D721Med (cell line): Measurements from ENCODE around the gene TBCB.
"Not testable (repeated sequence)": the region's sequence is repeated elsewhere in the genome, so short reads cannot be mapped to it uniquely, and the experiment has no call there.

ENCODE experiments used
- DNase-seq: peaks from one replicate; pipeline ENCODE4 v3.0.0; 2011; ENCODE audit warnings: low spot score; ENCODE audit not compliant: insufficient read length
- FAIRE-seq: peaks from 2 replicates; lab custom pipeline; 2011; peaks lifted over from hg19 to GRCh38; lab: Jason Lieb, UNC
- CTCF ChIP-seq: IDR thresholded peaks from 2 replicates; pipeline ENCODE4 v1.5.1; 2012; ENCODE audit warnings: mild to moderate bottlenecking, control low read depth; ENCODE audit not compliant: insufficient read depth; ENCODE audit errors: missing control alignments

TBCB gene

GRCh38 chr19:36115453-36116343 is at the start of gene TBCB:
TSS of gene TBCB (plus strand) at chr19:36115468. CDS start at chr19:36115561, 93 bp downstream.
- no peak for TF ChIP-seq CTCF
- DNase-seq (peak; percentile 59), FAIRE-seq (no peak)

GRCh38 chr19:36067681-36068080 is 47.6 kb upstream of the TBCB start:
- DNase-seq (no peak), FAIRE-seq (no peak)

GRCh38 chr19:36068810-36069499 is 46.3 kb upstream of the TBCB start:
- not testable (repeated sequence) for FAIRE-seq, DNase-seq

More at GRCh38 chr19:36067681-36068080, 47.6 kb upstream of the TBCB start:
- no peak for TF ChIP-seq CTCF

GRCh38 chr19:36072081-36072480 is 43.2 kb upstream of the TBCB start:
- no peak for TF ChIP-seq CTCF
- DNase-seq (no peak), FAIRE-seq (no peak)

GRCh38 chr19:36073121-36073876 is 42.0 kb upstream of the TBCB start:
- no peak for DNase-seq
- no peak for FAIRE-seq
- no peak for TF ChIP-seq CTCF

- no peak for TF ChIP-seq CTCF
- no peak for DNase-seq
- FAIRE-seq: no peak
Observed at GRCh38 chr19:36079389-36079945, 35.8 kb upstream of the TBCB start.

GRCh38 chr19:36081385-36081784 is 33.9 kb upstream of the TBCB start:
- TF ChIP-seq CTCF: no peak

More at GRCh38 chr19:36081385-36081784, 33.9 kb upstream of the TBCB start:
- DNase-seq (no peak), FAIRE-seq (no peak)
